Activated B cell treated with CpG ODN at 0.5 μM for 24 hours (primary cell): ENCODE measurements around the gene GEN1. TPM values are rescaled to one million over a fixed set of nuclear protein-coding genes. Genes with fewer than 3 reads are reported as not detected.
A peak's percentile ranks its signal among the peaks of the same experiment; 100 is the strongest.

ENCODE experiments used
- ATAC-seq: fragments of 200-7000 bp; cut with Tn5 transposase; one replicate; pipeline ENCODE4 v1.10.0; 2021; ENCODE audit warnings: low read depth, mild to moderate bottlenecking, moderate library complexity
- CTCF ChIA-PET: fragments of 350-600 bp; sonication (Branson Sonifier 250); formaldehyde crosslinking; loops from one replicate; lab custom pipeline; 2021; ENCODE audit warnings: antibody characterized with exemption; lab: Charles Lee
- POLR2A ChIA-PET: fragments of 350-600 bp; sonication (Branson Sonifier 250); formaldehyde crosslinking; loops from one replicate; lab custom pipeline; 2021; ENCODE audit warnings: antibody characterized with exemption; lab: Charles Lee
- DNase-seq: peaks from one replicate; pipeline ENCODE4 v3.0.0; 2022
- H3K27ac Mint-ChIP-seq: one replicate; pipeline ENCODE4 v1.8.0; 2020; ENCODE audit warnings: mixed read lengths
- H3K27me3 Mint-ChIP-seq: one replicate; pipeline ENCODE4 v1.8.0; 2021; ENCODE audit warnings: mixed read lengths
- H3K36me3 Mint-ChIP-seq: one replicate; pipeline ENCODE4 v1.8.0; 2021; ENCODE audit warnings: low read depth, mixed read lengths
- H3K4me1 Mint-ChIP-seq: one replicate; pipeline ENCODE4 v1.8.0; 2021; ENCODE audit warnings: mixed read lengths
- H3K4me3 Mint-ChIP-seq: one replicate; pipeline ENCODE4 v1.8.0; 2020; ENCODE audit warnings: mild to moderate bottlenecking, mixed read lengths
- H3K9me3 Mint-ChIP-seq: one replicate; pipeline ENCODE4 v1.8.0; 2020; ENCODE audit warnings: mixed read lengths
- CTCF ChIP-seq: fragments of 200-600 bp; IDR thresholded peaks from one replicate; pipeline ENCODE4 v1.8.0; 2022; ENCODE audit warnings: antibody characterized with exemption, mild to moderate bottlenecking
- intact Hi-C: fragments of 100-400 bp; cut with micrococcal nuclease; formaldehyde crosslinking; loops from one replicate; pipeline ENCODE4 v1.15.1; 2024
- total RNA-seq: library from RNA; stranded (reverse); gene quantifications from 2 replicates; pipeline ENCODE4 v1.2.3, GENCODE V29; 2022

Gene GEN1
- total RNA-seq, 1 donor from 2014 or later = 163 TPM

DNA sequence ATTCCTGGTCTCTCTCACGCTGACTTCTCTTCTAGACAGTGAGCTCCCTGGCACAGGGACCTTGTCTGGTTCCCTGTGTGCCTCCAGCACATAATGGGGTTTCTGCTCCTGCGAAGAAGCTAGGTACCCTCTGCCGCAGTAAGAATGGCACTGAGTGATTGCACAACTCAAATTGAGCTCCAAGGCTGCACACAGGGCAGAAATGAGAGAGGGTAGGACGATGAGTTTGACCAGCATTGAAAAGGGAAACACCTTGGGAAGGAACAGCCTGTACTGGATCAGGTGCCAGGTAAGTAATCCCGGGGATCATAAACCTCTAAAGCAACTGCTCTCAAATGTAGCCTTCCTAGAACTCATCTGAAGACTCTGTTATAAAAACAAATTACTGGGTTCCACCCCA lies 41.4 kb downstream of the GEN1 start:
- peaks cover 37% of the 10 kb centered on the region for H3K4me1 Mint-ChIP-seq
- ChIA-PET CTCF (no interaction called here), POLR2A (interaction anchor here (0.6 to 4.3 kb wide), 5 partner anchors 9 to 41 kb away, joined by 3 to 20 read pairs (median 9); partner anchors contain the start of genes GEN1 and SMC6)
- H3K9me3 Mint-ChIP-seq = no peaks in the 10 kb centered on the region
- DNase-seq (no peak), ATAC-seq (no peak)
- no peak overlapping the region for H3K4me3 Mint-ChIP-seq
- H3K36me3 Mint-ChIP-seq = no peaks in the 10 kb centered on the region
- no peak overlapping the region for H3K27ac Mint-ChIP-seq
- intact Hi-C loops = no loop called here
- no peak for TF ChIP-seq CTCF
- H3K27me3 Mint-ChIP-seq = no peaks in the 10 kb centered on the region

DNA sequence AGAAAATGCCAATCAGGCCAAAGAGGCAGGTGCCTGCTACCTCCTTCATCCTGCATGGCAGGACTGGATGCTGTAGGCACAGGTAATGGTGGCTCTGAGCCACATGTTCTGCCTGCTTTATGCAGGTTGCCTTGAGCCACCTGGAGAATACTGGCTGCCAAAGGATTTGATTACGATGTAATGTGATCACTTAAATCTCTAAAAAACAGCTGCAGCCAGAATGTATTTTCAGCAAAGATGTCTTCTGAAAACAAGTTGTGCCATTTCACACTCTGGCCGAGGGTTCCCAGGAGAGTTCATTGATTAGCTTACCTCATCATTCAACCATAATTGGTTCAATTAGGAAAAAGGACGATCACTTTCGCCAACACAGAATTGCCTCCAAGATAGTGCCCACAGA lies 44.4 kb downstream of the GEN1 start:
- Mint-ChIP-seq H3K4me1 (peaks cover 53% of the 10 kb centered on the region), H3K27me3 (no peaks in the 10 kb centered on the region), H3K36me3 (no peaks in the 10 kb centered on the region), H3K27ac (no peak overlapping the region), H3K9me3 (no peaks in the 10 kb centered on the region), H3K4me3 (no peak overlapping the region)
- intact Hi-C loops = no loop called here
- TF ChIP-seq CTCF = no peak
- ATAC-seq = no peak
- ChIA-PET CTCF (no interaction called here), POLR2A (interaction anchor here (1.0 to 2.6 kb wide), 3 partner anchors 15 to 44 kb away, joined by 3 to 18 read pairs (median 5); partner anchors contain the start of genes GEN1 and SMC6)
- no peak for DNase-seq

DNA sequence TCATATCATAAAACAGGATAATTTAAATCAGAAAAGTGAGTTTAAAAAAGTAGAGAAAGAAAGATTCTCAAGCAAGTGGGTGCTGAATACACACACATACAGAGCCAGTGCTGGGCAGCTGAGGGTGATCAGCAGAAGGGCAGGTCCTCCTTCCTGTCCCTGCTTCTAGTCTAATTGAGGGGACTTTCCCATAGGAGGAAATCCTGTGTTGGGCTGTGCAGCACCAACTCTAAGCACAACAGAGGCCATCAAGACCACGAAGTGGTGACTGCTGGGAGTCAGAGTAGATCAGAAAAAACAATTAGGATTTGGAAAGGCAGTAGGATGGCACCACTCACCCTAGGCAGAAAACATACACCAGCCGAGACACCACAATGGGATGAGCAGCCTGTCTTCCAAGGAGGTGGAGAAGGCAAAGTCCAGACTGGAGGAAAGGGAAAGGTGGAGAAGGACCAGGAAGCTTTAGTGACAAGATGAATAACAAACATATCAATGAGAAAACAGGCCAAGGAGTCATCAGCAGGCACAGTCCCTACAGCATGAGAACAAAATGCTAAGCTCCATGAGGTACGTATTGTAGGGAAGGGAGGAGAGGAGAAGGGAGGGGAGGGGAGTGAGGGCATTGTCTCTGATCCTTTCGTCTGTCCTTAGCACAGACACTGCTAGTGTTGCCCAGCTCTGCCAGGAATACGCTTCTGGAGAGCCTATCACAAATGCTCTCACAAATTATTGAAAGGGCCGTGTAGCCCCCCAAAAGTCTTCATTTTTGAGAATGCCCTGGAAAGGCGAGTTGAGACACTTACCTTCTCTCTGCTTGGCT lies 45.6 kb downstream of the GEN1 start:
- CTCF ChIA-PET = no interaction called here
- H3K4me3 Mint-ChIP-seq = peak overlapping the region; percentile 48
- no peak for DNase-seq

GRCh38 chr2:17800219-17800618 lies 46.3 kb downstream of the GEN1 start:
- peaks cover 67% of the 10 kb centered on the region for H3K4me1 Mint-ChIP-seq
- intact Hi-C loops = no loop called here
- no peaks in the 10 kb centered on the region for H3K27me3 Mint-ChIP-seq
- no peak overlapping the region for H3K4me3 Mint-ChIP-seq
- H3K9me3 Mint-ChIP-seq = no peaks in the 10 kb centered on the region
- ATAC-seq (no peak), DNase-seq (no peak)
- ChIA-PET POLR2A (interaction anchor here (2.6 to 7.7 kb wide), 2 partner anchors 13 to 45 kb away, joined by 18 to 118 read pairs; partner anchors contain the start of genes GEN1 and SMC6), CTCF (no interaction called here)
- no peaks in the 10 kb centered on the region for H3K36me3 Mint-ChIP-seq
- TF ChIP-seq CTCF = no peak
- H3K27ac Mint-ChIP-seq = peak overlapping the region; percentile 75

More for the DNA sequence above, 45.6 kb downstream of the GEN1 start:
- no peak for ATAC-seq
- no peaks in the 10 kb centered on the region for H3K9me3 Mint-ChIP-seq
- intact Hi-C loops = no loop called here
- H3K27me3 Mint-ChIP-seq = no peaks in the 10 kb centered on the region
- POLR2A ChIA-PET = interaction anchor here (1.0 to 7.7 kb wide), 3 partner anchors 14 to 44 kb away, joined by 3 to 118 read pairs (median 18); partner anchors contain the start of genes GEN1 and SMC6
- H3K4me1 Mint-ChIP-seq = peaks cover 60% of the 10 kb centered on the region
- peak overlapping the region; percentile 75 for H3K27ac Mint-ChIP-seq
- no peaks in the 10 kb centered on the region for H3K36me3 Mint-ChIP-seq
- TF ChIP-seq CTCF = no peak
